ENCODE measurements around the gene ELP6. TPM values are rescaled to one million over a fixed set of nuclear protein-coding genes. Genes with fewer than 3 reads are reported as not detected.

ELP6 gene
- total and polyA plus RNA-seq, 2 experiments from 2014 or later: 33.7 to 41.6 TPM

GRCh38 chr3:47485812-47486211 is 27.7 kb downstream of the ELP6 start:
- DNase-seq (ENCODE audit: low spot score) (no peak), ATAC-seq (no peak)
- H3K4me1 Mint-ChIP-seq: peaks cover 13% of the 10 kb centered on the region; the same call in 2 of the 3 replicates
- peaks cover 13% of the 10 kb centered on the region for H3K36me3 Mint-ChIP-seq (ENCODE audit: low read depth)
- H3K9me2 ChIP-seq (ENCODE audit: insufficient read depth): no peaks in the 10 kb centered on the region
- no peak overlapping the region for H3K27ac Mint-ChIP-seq
- no peak overlapping the region for H3K4me3 ChIP-seq
- peaks cover 3% of the 10 kb centered on the region; the same call in 2 of the 3 replicates for H3K9me3 Mint-ChIP-seq
- H2AFZ ChIP-seq: no peak overlapping the region
- H3K27ac ChIP-seq (ENCODE audit: low read depth): no peak overlapping the region
- no peaks in the 10 kb centered on the region for H3K36me3 ChIP-seq (ENCODE audit: insufficient read depth)
- no peak overlapping the region for H3K4me2 ChIP-seq
- H3K27me3 Mint-ChIP-seq (ENCODE audit: insufficient read depth, low read depth, poor library complexity): peaks cover 7% of the 10 kb centered on the region
- H3K4me3 Mint-ChIP-seq: no peak overlapping the region
- H3K27me3 ChIP-seq (ENCODE audit: insufficient read depth): no peaks in the 10 kb centered on the region
- TF ChIP-seq, protein P1, sequence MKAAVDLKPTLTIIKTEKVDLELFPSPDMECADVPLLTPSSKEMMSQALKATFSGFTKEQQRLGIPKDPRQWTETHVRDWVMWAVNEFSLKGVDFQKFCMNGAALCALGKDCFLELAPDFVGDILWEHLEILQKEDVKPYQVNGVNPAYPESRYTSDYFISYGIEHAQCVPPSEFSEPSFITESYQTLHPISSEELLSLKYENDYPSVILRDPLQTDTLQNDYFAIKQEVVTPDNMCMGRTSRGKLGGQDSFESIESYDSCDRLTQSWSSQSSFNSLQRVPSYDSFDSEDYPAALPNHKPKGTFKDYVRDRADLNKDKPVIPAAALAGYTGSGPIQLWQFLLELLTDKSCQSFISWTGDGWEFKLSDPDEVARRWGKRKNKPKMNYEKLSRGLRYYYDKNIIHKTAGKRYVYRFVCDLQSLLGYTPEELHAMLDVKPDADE (IDR thresholded peaks at IDR 0.05): no peak
- no peak for TF ChIP-seq ZNF331 (CRISPR knock-in tag; IDR thresholded peaks at IDR 0.05; ENCODE audit: low read depth)
- TF ChIP-seq, protein P2, sequence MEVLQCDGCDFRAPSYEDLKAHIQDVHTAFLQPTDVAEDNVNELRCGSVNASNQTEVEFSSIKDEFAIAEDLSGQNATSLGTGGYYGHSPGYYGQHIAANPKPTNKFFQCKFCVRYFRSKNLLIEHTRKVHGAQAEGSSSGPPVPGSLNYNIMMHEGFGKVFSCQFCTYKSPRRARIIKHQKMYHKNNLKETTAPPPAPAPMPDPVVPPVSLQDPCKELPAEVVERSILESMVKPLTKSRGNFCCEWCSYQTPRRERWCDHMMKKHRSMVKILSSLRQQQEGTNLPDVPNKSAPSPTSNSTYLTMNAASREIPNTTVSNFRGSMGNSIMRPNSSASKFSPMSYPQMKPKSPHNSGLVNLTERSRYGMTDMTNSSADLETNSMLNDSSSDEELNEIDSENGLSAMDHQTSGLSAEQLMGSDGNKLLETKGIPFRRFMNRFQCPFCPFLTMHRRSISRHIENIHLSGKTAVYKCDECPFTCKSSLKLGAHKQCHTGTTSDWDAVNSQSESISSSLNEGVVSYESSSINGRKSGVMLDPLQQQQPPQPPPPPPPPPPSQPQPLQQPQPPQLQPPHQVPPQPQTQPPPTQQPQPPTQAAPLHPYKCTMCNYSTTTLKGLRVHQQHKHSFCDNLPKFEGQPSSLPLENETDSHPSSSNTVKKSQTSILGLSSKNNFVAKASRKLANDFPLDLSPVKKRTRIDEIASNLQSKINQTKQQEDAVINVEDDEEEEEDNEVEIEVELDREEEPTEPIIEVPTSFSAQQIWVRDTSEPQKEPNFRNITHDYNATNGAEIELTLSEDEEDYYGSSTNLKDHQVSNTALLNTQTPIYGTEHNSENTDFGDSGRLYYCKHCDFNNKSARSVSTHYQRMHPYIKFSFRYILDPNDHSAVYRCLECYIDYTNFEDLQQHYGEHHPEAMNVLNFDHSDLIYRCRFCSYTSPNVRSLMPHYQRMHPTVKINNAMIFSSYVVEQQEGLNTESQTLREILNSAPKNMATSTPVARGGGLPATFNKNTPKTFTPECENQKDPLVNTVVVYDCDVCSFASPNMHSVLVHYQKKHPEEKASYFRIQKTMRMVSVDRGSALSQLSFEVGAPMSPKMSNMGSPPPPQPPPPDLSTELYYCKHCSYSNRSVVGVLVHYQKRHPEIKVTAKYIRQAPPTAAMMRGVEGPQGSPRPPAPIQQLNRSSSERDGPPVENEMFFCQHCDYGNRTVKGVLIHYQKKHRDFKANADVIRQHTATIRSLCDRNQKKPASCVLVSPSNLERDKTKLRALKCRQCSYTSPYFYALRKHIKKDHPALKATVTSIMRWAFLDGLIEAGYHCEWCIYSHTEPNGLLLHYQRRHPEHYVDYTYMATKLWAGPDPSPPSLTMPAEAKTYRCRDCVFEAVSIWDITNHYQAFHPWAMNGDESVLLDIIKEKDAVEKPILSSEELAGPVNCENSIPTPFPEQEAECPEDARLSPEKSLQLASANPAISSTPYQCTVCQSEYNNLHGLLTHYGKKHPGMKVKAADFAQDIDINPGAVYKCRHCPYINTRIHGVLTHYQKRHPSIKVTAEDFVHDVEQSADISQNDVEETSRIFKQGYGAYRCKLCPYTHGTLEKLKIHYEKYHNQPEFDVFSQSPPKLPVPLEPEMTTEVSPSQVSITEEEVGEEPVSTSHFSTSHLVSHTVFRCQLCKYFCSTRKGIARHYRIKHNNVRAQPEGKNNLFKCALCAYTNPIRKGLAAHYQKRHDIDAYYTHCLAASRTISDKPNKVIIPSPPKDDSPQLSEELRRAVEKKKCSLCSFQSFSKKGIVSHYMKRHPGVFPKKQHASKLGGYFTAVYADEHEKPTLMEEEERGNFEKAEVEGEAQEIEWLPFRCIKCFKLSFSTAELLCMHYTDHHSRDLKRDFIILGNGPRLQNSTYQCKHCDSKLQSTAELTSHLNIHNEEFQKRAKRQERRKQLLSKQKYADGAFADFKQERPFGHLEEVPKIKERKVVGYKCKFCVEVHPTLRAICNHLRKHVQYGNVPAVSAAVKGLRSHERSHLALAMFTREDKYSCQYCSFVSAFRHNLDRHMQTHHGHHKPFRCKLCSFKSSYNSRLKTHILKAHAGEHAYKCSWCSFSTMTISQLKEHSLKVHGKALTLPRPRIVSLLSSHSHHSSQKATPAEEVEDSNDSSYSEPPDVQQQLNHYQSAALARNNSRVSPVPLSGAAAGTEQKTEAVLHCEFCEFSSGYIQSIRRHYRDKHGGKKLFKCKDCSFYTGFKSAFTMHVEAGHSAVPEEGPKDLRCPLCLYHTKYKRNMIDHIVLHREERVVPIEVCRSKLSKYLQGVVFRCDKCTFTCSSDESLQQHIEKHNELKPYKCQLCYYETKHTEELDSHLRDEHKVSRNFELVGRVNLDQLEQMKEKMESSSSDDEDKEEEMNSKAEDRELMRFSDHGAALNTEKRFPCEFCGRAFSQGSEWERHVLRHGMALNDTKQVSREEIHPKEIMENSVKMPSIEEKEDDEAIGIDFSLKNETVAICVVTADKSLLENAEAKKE (CRISPR knock-in tag; IDR thresholded peaks at IDR 0.05): no peak
- no peak for TF ChIP-seq EZH2phosphoT487 (IDR thresholded peaks at IDR 0.05; ENCODE audit: unreplicated experiment)
- TF ChIP-seq EZH2 (IDR thresholded peaks at IDR 0.05; ENCODE audit: low read depth, unreplicated experiment): no peak
- no peak for TF ChIP-seq JUNB (IDR thresholded peaks at IDR 0.05; ENCODE audit: unreplicated experiment)
- no peak for TF ChIP-seq ZNF114 (CRISPR knock-in tag; IDR thresholded peaks at IDR 0.05)
- no peak for TF ChIP-seq CTCF (conservative IDR thresholded peaks at IDR 0.05; ENCODE audit: low read depth in 2 of 2)
- no peak for TF ChIP-seq CREB1 (CRISPR knock-in tag; IDR thresholded peaks at IDR 0.05; ENCODE audit: low read depth)
- TF ChIP-seq NANOG (IDR thresholded peaks at IDR 0.05; ENCODE audit: borderline replicate concordance): no peak
- TF ChIP-seq STAT1 (IDR thresholded peaks at IDR 0.05; ENCODE audit: unreplicated experiment): no peak
- TF ChIP-seq, protein P3, sequence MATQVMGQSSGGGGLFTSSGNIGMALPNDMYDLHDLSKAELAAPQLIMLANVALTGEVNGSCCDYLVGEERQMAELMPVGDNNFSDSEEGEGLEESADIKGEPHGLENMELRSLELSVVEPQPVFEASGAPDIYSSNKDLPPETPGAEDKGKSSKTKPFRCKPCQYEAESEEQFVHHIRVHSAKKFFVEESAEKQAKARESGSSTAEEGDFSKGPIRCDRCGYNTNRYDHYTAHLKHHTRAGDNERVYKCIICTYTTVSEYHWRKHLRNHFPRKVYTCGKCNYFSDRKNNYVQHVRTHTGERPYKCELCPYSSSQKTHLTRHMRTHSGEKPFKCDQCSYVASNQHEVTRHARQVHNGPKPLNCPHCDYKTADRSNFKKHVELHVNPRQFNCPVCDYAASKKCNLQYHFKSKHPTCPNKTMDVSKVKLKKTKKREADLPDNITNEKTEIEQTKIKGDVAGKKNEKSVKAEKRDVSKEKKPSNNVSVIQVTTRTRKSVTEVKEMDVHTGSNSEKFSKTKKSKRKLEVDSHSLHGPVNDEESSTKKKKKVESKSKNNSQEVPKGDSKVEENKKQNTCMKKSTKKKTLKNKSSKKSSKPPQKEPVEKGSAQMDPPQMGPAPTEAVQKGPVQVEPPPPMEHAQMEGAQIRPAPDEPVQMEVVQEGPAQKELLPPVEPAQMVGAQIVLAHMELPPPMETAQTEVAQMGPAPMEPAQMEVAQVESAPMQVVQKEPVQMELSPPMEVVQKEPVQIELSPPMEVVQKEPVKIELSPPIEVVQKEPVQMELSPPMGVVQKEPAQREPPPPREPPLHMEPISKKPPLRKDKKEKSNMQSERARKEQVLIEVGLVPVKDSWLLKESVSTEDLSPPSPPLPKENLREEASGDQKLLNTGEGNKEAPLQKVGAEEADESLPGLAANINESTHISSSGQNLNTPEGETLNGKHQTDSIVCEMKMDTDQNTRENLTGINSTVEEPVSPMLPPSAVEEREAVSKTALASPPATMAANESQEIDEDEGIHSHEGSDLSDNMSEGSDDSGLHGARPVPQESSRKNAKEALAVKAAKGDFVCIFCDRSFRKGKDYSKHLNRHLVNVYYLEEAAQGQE (IDR thresholded peaks at IDR 0.05; ENCODE audit: unreplicated experiment): no peak
- TF ChIP-seq POLR2AphosphoS5 (IDR thresholded peaks at IDR 0.05; ENCODE audit: low read depth): no peak
- H3K79me2 ChIP-seq (replicated peaks; ENCODE audit: insufficient read depth): no peaks in the 10 kb centered on the region
- peaks cover 16% of the 10 kb centered on the region for H3F3A ChIP-seq (replicated peaks; ENCODE audit: low read depth)
- H3K4me1 ChIP-seq (ENCODE audit: insufficient read depth): peaks cover 16% of the 10 kb centered on the region
- no peaks in the 10 kb centered on the region for H4K20me1 ChIP-seq (replicated peaks; ENCODE audit: insufficient read depth)

Measured in GM23338 (cell line).